Liver (tissue), 9 donors: ENCODE data around the gene SLC45A1. TPM values are rescaled to one million over a fixed set of nuclear protein-coding genes. Genes with fewer than 3 reads are reported as not detected.

Experiments used
- DNase-seq: peaks from one replicate; pipeline ENCODE4 v3.0.0-alpha.2; 2017; ENCODE audit warnings: low spot score
- H3K27ac ChIP-seq, 2 donors: one replicate each; pipeline ENCODE4 v1.7.0; 2013; ENCODE audit warnings: inconsistent platforms in 2 of 2, low read length in 2 of 2, control low read depth in 1 of 2, low read depth in 1 of 2, mild to moderate bottlenecking in 1 of 2
- H3K27me3 ChIP-seq, 4 donors: one replicate each; pipeline versions ENCODE4 v1.6.1 to v1.7.0; 2013; ENCODE audit warnings: low read length in 3 of 4, inconsistent platforms in 1 of 4, mild to moderate bottlenecking in 1 of 4, moderate library complexity in 1 of 4; ENCODE audit not compliant: control insufficient read depth in 4 of 4, insufficient read depth in 4 of 4
- H3K36me3 ChIP-seq, 4 donors: one replicate each; pipeline versions ENCODE4 v1.6.1 to v1.7.0; 2013; ENCODE audit warnings: low read length in 3 of 4, mild to moderate bottlenecking in 3 of 4, low read depth in 1 of 4, moderate library complexity in 1 of 4; ENCODE audit not compliant: control insufficient read depth in 4 of 4, insufficient read depth in 3 of 4
- H3K4me1 ChIP-seq, 4 donors: one replicate each; pipeline versions ENCODE4 v1.6.1 to v1.7.0; 2013; ENCODE audit warnings: low read length in 3 of 4, mild to moderate bottlenecking in 3 of 4, moderate library complexity in 1 of 4; ENCODE audit not compliant: control insufficient read depth in 4 of 4, insufficient read depth in 4 of 4
- H3K4me3 ChIP-seq, 3 donors: one replicate each; pipeline versions ENCODE4 v1.6.1 to v1.7.0; 2013; ENCODE audit warnings: low read length in 3 of 3, control low read depth in 1 of 3, low read depth in 1 of 3, mild to moderate bottlenecking in 1 of 3
- H3K9ac ChIP-seq, 2 donors: one replicate each; pipeline ENCODE4 v1.7.0; 2013; ENCODE audit warnings: low read length in 2 of 2, mild to moderate bottlenecking in 2 of 2, moderate library complexity in 2 of 2, control low read depth in 1 of 2, low read depth in 1 of 2
- H3K9me3 ChIP-seq, 4 donors: one replicate each; pipeline versions ENCODE4 v1.6.1 to v1.7.0; 2013; ENCODE audit warnings: low read length in 3 of 4; ENCODE audit not compliant: control insufficient read depth in 4 of 4
- CTCF ChIP-seq: fragments of 150-350 bp; IDR thresholded peaks from 2 replicates; pipeline ENCODE4 v1.5.1; 2017; ENCODE audit warnings: improper control_type of control experiment, low read depth, low read length; ENCODE audit not compliant: missing input control
- EGR1 ChIP-seq, 2 donors: IDR thresholded peaks; 2 replicates each; pipeline ENCODE4 v1.6.1; 2016 to 2018; ENCODE audit warnings: antibody characterized with exemption in 2 of 2, low read depth in 2 of 2
- HNF4A ChIP-seq, 2 donors: conservative IDR thresholded peaks; 2 replicates each; pipeline ENCODE4 v1.6.1; 2016; ENCODE audit warnings: antibody characterized with exemption in 2 of 2, mild to moderate bottlenecking in 2 of 2
- HNF4G ChIP-seq: IDR thresholded peaks from 2 replicates; pipeline ENCODE4 v1.6.1; 2016; ENCODE audit warnings: antibody characterized with exemption
- NR2F2 ChIP-seq: IDR thresholded peaks from 2 replicates; pipeline ENCODE4 v1.6.1; 2016; ENCODE audit warnings: antibody characterized with exemption
- RAD21 ChIP-seq, 2 donors: IDR thresholded peaks; 2 replicates each; pipeline ENCODE4 v1.6.1; 2016; ENCODE audit warnings: antibody characterized with exemption in 2 of 2, mild to moderate bottlenecking in 2 of 2
- REST ChIP-seq: IDR thresholded peaks from 2 replicates; pipeline ENCODE4 v1.6.1; 2016; ENCODE audit warnings: antibody characterized with exemption, mild to moderate bottlenecking
- RXRA ChIP-seq, 2 donors: IDR thresholded peaks; 2 replicates each; pipeline ENCODE4 v1.6.1; 2017 to 2018; ENCODE audit warnings: antibody characterized with exemption in 2 of 2, mild to moderate bottlenecking in 1 of 2
- SP1 ChIP-seq: IDR thresholded peaks from 2 replicates; pipeline ENCODE4 v1.6.1; 2018; ENCODE audit warnings: antibody characterized with exemption, mild to moderate bottlenecking
- YY1 ChIP-seq: IDR thresholded peaks from 2 replicates; pipeline ENCODE4 v1.6.1; 2016; ENCODE audit warnings: antibody characterized with exemption, mild to moderate bottlenecking
- WGBS: extraction: QIAGEN DNeasy Blood & Tissue Kit; methylation state at CpG from one replicate; pipeline ENCODE4 v1.1.7; 2013; 5-methylcytosine and 5-hydroxymethylcytosine counted together
- polyA plus RNA-seq, 2 donors: library from polyadenylated mRNA; stranded (reverse) in 1 of 2; unstranded in 1 of 2; fragments of 200-250 nt in 1 of 2; fragments of >200 nt in 1 of 2; fragmentation: Nextera tagmentation in 1 of 2; extraction: Ambion mirVana in 1 of 2; gene quantifications; one replicate each; pipeline versions ENCODE4 v1.2.1 to v1.2.3, GENCODE V29; 2013 to 2015
- total RNA-seq, 2 donors: library from RNA; depleted of rRNA; stranded (reverse); fragments of >200 nt; gene quantifications; one replicate each; pipeline ENCODE4 v1.2.3, GENCODE V29; 2014
- TF ChIP-seq, protein P1 (sequence below): IDR thresholded peaks from 2 replicates; pipeline ENCODE4 v1.6.1; 2016; ENCODE audit warnings: antibody characterized with exemption
- donor health status: healthy.
- donor health status: healthy.
- donor health status: healthy.
- donor health status: healthy.
- donor health status: healthy.

Gene SLC45A1
- total and polyA plus RNA-seq, 4 donors: 0.08 to 0.29 (median 0.14) TPM; not detected in 1

DNA sequence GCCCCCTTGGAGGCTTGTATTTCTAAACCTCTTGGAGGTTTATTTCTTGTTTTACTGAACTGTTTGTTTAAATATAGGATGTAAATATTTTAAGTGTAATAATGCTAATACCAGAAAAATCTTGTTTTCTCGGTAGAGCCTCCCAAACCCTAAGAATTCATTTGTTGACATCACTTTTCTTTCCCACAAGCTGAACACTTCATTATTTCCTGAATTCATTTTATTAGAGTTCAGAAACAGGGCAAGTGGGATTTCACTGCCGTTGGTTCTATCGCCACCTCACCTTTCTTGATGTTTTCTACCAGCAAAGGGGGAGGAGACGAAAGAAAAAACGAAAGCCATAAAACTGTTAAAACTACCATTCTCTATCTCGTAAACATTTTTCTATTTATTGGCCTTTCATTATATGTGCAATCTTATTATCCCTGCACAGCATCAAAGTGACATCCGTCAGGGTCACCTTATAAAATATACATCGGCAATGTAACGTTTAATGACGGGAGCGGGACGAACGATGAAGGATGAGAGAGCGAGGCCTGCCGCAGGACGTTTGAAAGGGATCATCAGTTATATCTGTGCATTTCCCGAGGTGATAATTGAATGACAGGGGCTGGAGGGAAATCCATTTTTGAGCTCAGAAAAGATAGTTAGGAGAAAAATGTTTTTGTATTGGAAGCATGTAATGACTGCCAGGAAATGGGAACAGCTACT lies 59.5 kb downstream of the SLC45A1 start:
- no peak for TF ChIP-seq CTCF
- TF ChIP-seq, protein P1, sequence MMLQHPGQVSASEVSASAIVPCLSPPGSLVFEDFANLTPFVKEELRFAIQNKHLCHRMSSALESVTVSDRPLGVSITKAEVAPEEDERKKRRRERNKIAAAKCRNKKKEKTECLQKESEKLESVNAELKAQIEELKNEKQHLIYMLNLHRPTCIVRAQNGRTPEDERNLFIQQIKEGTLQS: no peak
- TF ChIP-seq RXRA (IDR thresholded peaks at IDR 0.05): no peak
- TF ChIP-seq HNF4A (conservative IDR thresholded peaks at IDR 0.05): no peak
- no peak for TF ChIP-seq EGR1 (IDR thresholded peaks at IDR 0.05; ENCODE audit: low read depth in 2 of 2)
- no peaks in the 10 kb centered on the region for H3K27me3 ChIP-seq
- H3K4me3 ChIP-seq: no peak overlapping the region
- H3K4me1 ChIP-seq: peaks cover 11 to 52% (median 41%) of the 10 kb centered on the region in 4 donors
- H3K36me3 ChIP-seq: peaks cover 0 to 2% (median 0%) of the 10 kb centered on the region in 4 donors
- H3K27ac ChIP-seq: no peak overlapping the region
- DNase-seq: no peak
- no peak overlapping the region for H3K9ac ChIP-seq
- WGBS: 91% methylated on average over 17 of the region's 17 CpGs
- H3K9me3 ChIP-seq: no peaks in the 10 kb centered on the region

- peak; percentile 92 for TF ChIP-seq NR2F2
- TF ChIP-seq EGR1 (IDR thresholded peaks at IDR 0.05; ENCODE audit: low read depth in 2 of 2): no peak
- TF ChIP-seq RAD21 (IDR thresholded peaks at IDR 0.05): peak in 1 of 2 donors; percentile 34
- TF ChIP-seq HNF4G: no peak
- TF ChIP-seq SP1: peak; percentile 44
- TF ChIP-seq REST: no peak
- TF ChIP-seq HNF4A (conservative IDR thresholded peaks at IDR 0.05): no peak
- TF ChIP-seq RXRA (IDR thresholded peaks at IDR 0.05): peak; percentile 45 to 51
- TF ChIP-seq YY1: no peak
- WGBS: 55% methylated on average over 4 of the region's 4 CpGs
- peak overlapping the region; percentile 1 to 9 for H3K27ac ChIP-seq
- peaks cover 9 to 52% (median 41%) of the 10 kb centered on the region in 4 donors for H3K4me1 ChIP-seq
- H3K4me3 ChIP-seq: no peak overlapping the region
- H3K9me3 ChIP-seq: no peaks in the 10 kb centered on the region
- H3K27me3 ChIP-seq: no peaks in the 10 kb centered on the region
- DNase-seq: no peak
- no peak overlapping the region for H3K9ac ChIP-seq
- peaks cover 0 to 2% (median 0%) of the 10 kb centered on the region in 4 donors for H3K36me3 ChIP-seq
Observed at GRCh38 chr1:8378178-8378577, 60.3 kb downstream of the SLC45A1 start.
